ENCODE data around the gene LYPLAL1.

The LYPLAL1 gene

DNA sequence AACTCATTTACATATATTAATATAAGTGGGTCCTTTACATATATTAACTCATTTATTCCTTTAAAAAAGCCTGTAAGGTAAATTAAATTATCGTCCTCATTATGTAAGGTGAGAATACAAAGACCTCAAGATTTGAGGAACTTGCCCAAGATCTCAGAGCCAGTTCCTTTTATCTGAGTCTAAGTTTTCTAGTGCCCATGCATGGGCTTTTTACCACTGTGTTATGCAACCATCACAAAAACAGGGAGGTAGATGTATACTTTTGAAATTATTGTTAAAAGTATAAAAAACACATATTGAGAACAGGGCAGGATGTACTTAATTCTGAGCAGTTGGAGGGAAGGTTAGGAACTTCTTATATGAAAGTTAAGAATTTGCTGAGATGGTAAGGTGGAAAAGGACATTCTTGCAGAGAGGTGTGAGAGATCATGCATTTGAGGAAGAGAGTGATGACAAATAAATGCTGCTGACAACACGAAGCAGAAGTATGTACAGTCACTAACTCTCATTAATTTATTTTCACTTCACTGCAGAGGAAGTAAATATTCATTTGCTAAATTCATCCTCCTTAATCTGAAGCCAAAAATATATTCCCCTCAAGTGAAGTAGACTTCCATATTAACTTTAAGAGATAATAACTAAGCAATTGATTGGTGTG is 28.9 kb upstream of the LYPLAL1 start:
- Histone ChIP-seq H3K27ac (ENCODE audit: low read length) (no peak overlapping the region), H3K4me1 (ENCODE audit: control insufficient read depth, insufficient read depth, low read length) (peaks cover 2% of the 10 kb centered on the region; the same call in 1 of the 2 replicates), H3K4me3 (ENCODE audit: low read length) (no peak overlapping the region), H3K36me3 (ENCODE audit: control insufficient read depth, insufficient read depth, low read length) (no peaks in the 10 kb centered on the region), H3K27me3 (ENCODE audit: control insufficient read depth, insufficient read depth, low read length) (no peaks in the 10 kb centered on the region), H3K9me3 (ENCODE audit: control insufficient read depth, insufficient read depth, low read length) (no peaks in the 10 kb centered on the region)
- WGBS (ENCODE audit: insufficient coverage, insufficient read length): no CpG with 5 or more reads among the region's 2 CpGs
- DNase-seq (ENCODE audit: low read depth, low spot score): no peak

DNA sequence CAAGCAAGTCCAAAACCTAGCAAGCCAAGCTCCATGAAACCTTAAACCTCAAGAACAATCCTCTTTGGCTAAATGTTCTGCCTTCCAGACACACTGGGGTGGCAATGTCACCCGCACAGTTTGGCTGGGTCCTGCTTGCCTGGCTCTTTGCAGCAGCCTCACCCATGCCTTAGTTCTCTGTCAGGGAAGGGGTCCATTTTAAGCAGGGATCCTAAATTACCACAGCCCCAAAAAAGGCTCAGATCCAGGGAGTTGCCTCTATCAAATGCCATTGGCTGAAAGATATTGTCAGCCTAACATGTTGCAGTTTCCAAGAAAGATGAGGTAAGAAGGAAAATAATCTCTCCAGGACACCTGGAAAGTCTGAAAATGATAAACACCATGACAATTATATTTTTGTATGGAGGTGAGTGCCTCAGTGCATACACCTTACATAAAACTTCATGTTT is 26.1 kb upstream of the LYPLAL1 start:
- Histone ChIP-seq H3K4me3 (ENCODE audit: low read length) (no peak overlapping the region), H3K36me3 (ENCODE audit: control insufficient read depth, insufficient read depth, low read length) (no peaks in the 10 kb centered on the region), H3K9me3 (ENCODE audit: control insufficient read depth, insufficient read depth, low read length) (no peaks in the 10 kb centered on the region), H3K4me1 (ENCODE audit: control insufficient read depth, insufficient read depth, low read length) (peaks cover 2% of the 10 kb centered on the region; the same call in 1 of the 2 replicates), H3K27ac (ENCODE audit: low read length) (no peak overlapping the region), H3K27me3 (ENCODE audit: control insufficient read depth, insufficient read depth, low read length) (no peaks in the 10 kb centered on the region)
- no CpG with 5 or more reads among the region's 1 CpG for WGBS (ENCODE audit: insufficient coverage, insufficient read length)
- no peak for DNase-seq (ENCODE audit: low read depth, low spot score)

DNA sequence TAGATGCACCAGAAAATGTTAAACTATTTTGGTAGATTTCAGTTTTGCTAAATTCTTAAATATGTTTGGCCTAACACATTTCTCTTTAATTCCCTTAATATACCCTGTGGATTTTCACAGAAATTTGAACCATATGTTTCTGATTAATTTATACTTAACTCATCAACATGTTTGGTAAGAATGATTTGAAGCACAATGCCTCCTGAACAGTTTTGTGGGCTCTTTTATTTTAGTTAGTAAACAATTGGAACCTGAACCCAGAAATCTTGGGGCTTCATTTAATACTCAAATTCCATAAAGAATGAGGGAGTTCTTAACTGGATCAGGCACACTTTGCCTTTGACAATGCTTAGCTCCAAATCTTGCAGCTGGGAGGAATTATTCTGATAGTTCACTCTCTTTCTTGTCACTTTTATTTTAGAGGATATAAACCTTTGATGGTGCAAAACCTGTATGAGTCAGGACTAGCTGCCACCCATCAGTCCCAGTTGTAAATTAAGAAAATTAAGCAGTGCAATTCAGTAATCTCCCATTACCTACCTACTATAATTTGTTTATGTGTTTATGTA is 24.6 kb upstream of the LYPLAL1 start:
- no peak for DNase-seq (ENCODE audit: low read depth, low spot score)
- Histone ChIP-seq H3K4me1 (ENCODE audit: control insufficient read depth, insufficient read depth, low read length) (peaks cover 2% of the 10 kb centered on the region; the same call in 1 of the 2 replicates), H3K36me3 (ENCODE audit: control insufficient read depth, insufficient read depth, low read length) (no peaks in the 10 kb centered on the region), H3K9me3 (ENCODE audit: control insufficient read depth, insufficient read depth, low read length) (no peaks in the 10 kb centered on the region), H3K27me3 (ENCODE audit: control insufficient read depth, insufficient read depth, low read length) (no peaks in the 10 kb centered on the region), H3K4me3 (ENCODE audit: low read length) (no peak overlapping the region), H3K27ac (ENCODE audit: low read length) (no peak overlapping the region)

DNA sequence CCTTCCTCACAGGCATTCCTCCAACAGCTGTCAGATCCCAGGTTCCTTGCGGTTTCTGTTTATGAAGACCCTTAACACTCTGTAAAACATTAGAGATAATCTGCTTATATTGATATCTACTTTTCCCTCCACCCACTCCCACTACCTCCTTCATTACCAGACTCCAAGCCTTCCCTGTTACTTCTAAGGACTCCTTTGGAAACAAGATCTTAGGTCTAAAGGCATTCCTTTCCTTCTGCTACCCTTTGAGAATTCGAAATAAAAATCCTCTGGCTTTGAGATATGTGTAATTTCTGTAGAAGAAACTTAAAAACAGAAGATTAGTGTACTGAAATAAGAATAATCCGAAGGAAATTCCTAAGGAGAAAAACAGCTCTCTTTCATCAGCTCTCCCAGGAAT is 23.7 kb upstream of the LYPLAL1 start:
- Histone ChIP-seq H3K27me3 (ENCODE audit: control insufficient read depth, insufficient read depth, low read length) (no peaks in the 10 kb centered on the region), H3K4me1 (ENCODE audit: control insufficient read depth, insufficient read depth, low read length) (peaks cover 2% of the 10 kb centered on the region; the same call in 1 of the 2 replicates), H3K27ac (ENCODE audit: low read length) (no peak overlapping the region), H3K9me3 (ENCODE audit: control insufficient read depth, insufficient read depth, low read length) (no peaks in the 10 kb centered on the region), H3K36me3 (ENCODE audit: control insufficient read depth, insufficient read depth, low read length) (no peaks in the 10 kb centered on the region), H3K4me3 (ENCODE audit: low read length) (no peak overlapping the region)
- no CpG with 5 or more reads among the region's 3 CpGs for WGBS (ENCODE audit: insufficient coverage, insufficient read length)
- DNase-seq (ENCODE audit: low read depth, low spot score): no peak

DNA sequence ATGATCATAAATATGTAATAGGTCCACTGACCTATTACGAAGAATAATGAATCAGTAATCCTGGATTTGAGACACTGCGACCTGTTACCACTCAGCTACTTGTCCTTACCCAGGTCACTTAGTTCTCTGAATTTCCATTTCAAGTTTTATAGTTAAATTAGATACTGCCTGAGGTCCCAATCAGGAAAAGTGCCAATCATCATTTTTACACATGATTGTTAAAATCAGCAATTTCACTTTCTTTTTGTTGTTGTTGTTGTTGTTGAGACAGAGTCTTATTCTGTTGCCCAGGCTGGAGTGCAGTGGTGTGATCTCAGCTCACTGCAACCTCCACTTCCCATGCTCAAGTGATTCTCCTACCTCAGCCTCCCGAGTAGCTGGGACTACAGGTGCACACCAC is 22.8 kb upstream of the LYPLAL1 start:
- WGBS (ENCODE audit: insufficient coverage, insufficient read length): no CpG with 5 or more reads among the region's 3 CpGs
- H3K9me3 ChIP-seq (ENCODE audit: control insufficient read depth, insufficient read depth, low read length): no peaks in the 10 kb centered on the region
- no peaks in the 10 kb centered on the region for H3K36me3 ChIP-seq (ENCODE audit: control insufficient read depth, insufficient read depth, low read length)
- H3K4me1 ChIP-seq (ENCODE audit: control insufficient read depth, insufficient read depth, low read length): peaks cover 2% of the 10 kb centered on the region; the same call in 1 of the 2 replicates
- no peak overlapping the region for H3K4me3 ChIP-seq (ENCODE audit: low read length)
- no peak overlapping the region for H3K27ac ChIP-seq (ENCODE audit: low read length)
- no peaks in the 10 kb centered on the region for H3K27me3 ChIP-seq (ENCODE audit: control insufficient read depth, insufficient read depth, low read length)
- no peak for DNase-seq (ENCODE audit: low read depth, low spot score)

DNA sequence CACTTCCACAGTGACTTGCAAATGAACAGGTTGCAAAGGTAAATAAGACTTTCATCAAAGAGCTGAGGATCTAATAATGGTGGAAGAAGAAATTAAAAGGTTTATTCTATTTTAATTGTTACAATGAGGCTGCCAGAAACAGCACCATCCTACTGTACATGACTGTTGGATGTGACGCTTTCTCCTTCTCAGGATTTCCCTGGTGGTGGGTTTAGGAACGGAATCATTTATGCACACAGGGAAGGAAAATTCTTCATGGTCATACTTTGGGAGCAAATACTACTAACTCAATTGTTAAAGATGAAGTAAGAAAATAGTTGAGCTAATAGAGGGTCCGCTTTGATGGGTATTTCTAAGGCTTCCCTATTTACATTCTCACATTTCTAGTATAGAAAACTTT is 22.2 kb upstream of the LYPLAL1 start:
- DNase-seq (ENCODE audit: low read depth, low spot score): no peak
- Histone ChIP-seq H3K36me3 (ENCODE audit: control insufficient read depth, insufficient read depth, low read length) (no peaks in the 10 kb centered on the region), H3K4me1 (ENCODE audit: control insufficient read depth, insufficient read depth, low read length) (peaks cover 2% of the 10 kb centered on the region; the same call in 1 of the 2 replicates), H3K4me3 (ENCODE audit: low read length) (no peak overlapping the region), H3K27me3 (ENCODE audit: control insufficient read depth, insufficient read depth, low read length) (no peaks in the 10 kb centered on the region), H3K27ac (ENCODE audit: low read length) (no peak overlapping the region), H3K9me3 (ENCODE audit: control insufficient read depth, insufficient read depth, low read length) (no peaks in the 10 kb centered on the region)
- WGBS (ENCODE audit: insufficient coverage, insufficient read length): no CpG with 5 or more reads among the region's 3 CpGs

DNA sequence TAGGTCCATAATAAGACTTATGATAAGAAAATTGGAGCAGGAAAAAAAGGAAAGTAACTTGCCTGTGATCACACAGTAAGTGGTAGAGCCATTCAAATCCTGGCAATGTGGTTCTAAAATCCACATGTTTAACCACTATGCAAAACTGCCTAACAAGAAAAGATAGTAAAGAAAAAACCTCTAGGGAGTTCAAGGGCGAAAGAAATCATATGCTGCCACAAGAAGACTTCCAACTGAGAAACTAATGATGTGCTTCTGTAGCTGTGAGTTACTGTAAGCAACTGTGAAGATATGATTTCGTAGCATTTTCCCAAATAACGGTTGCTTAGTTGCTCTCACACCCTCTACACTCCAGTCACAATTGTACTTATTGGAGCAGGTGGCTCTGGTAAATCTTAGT is 20.9 kb upstream of the LYPLAL1 start:
- no peaks in the 10 kb centered on the region for H3K4me1 ChIP-seq (ENCODE audit: control insufficient read depth, insufficient read depth, low read length)
- H3K27ac ChIP-seq (ENCODE audit: low read length): no peak overlapping the region
- H3K9me3 ChIP-seq (ENCODE audit: control insufficient read depth, insufficient read depth, low read length): no peaks in the 10 kb centered on the region
- no CpG with 5 or more reads among the region's 3 CpGs for WGBS (ENCODE audit: insufficient coverage, insufficient read length)
- H3K27me3 ChIP-seq (ENCODE audit: control insufficient read depth, insufficient read depth, low read length): no peaks in the 10 kb centered on the region
- no peak overlapping the region for H3K4me3 ChIP-seq (ENCODE audit: low read length)
- H3K36me3 ChIP-seq (ENCODE audit: control insufficient read depth, insufficient read depth, low read length): no peaks in the 10 kb centered on the region
- DNase-seq (ENCODE audit: low read depth, low spot score): no peak

DNA sequence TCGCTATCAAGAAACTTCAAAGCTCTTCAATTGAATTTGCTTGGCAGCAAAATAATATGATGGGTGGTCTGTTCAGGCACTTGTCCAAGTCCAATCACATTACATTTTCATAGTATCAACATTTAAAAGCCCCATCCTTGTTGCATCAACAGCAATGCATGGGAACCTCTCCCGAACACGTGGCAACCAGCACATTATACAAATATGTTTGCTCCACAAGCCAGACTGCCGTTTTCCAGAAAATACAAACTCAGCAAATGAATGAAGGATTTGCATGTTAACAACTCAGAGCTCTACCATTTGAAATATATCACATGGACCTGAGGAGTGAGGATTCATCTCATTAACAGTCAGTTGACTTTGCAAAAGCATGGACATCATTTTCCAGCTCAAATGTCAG is 20.0 kb upstream of the LYPLAL1 start:
- Histone ChIP-seq H3K4me1 (ENCODE audit: control insufficient read depth, insufficient read depth, low read length) (no peaks in the 10 kb centered on the region), H3K9me3 (ENCODE audit: control insufficient read depth, insufficient read depth, low read length) (no peaks in the 10 kb centered on the region), H3K36me3 (ENCODE audit: control insufficient read depth, insufficient read depth, low read length) (no peaks in the 10 kb centered on the region), H3K27me3 (ENCODE audit: control insufficient read depth, insufficient read depth, low read length) (no peaks in the 10 kb centered on the region), H3K27ac (ENCODE audit: low read length) (no peak overlapping the region), H3K4me3 (ENCODE audit: low read length) (no peak overlapping the region)
- no CpG with 5 or more reads among the region's 4 CpGs for WGBS (ENCODE audit: insufficient coverage, insufficient read length)
- no peak for DNase-seq (ENCODE audit: low read depth, low spot score)

DNA sequence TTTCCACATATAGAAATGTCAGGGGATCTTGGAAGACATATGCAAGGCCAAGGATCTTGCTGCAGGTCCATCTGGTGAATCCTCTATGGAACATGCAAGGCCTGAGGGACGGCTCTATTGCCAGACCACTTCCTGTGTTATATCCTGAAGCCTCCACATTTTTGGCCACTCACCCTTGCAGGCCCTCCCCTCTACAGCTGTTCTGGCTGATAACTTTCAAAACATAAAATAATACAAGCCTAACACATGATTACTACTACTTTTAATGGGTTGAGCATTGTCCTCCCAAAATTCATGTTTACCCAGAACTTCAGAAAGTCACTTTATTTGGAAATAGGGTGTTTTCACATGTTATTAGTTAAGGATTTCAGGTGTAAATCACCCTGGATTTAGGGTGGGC is 18.5 kb upstream of the LYPLAL1 start:
- no peak for DNase-seq (ENCODE audit: low read depth, low spot score)
- WGBS (ENCODE audit: insufficient coverage, insufficient read length): no CpG with 5 or more reads among the region's 1 CpG
- no peaks in the 10 kb centered on the region for H3K36me3 ChIP-seq (ENCODE audit: control insufficient read depth, insufficient read depth, low read length)
- no peaks in the 10 kb centered on the region for H3K27me3 ChIP-seq (ENCODE audit: control insufficient read depth, insufficient read depth, low read length)
- H3K4me3 ChIP-seq (ENCODE audit: low read length): no peak overlapping the region
- H3K9me3 ChIP-seq (ENCODE audit: control insufficient read depth, insufficient read depth, low read length): no peaks in the 10 kb centered on the region
- no peak overlapping the region for H3K27ac ChIP-seq (ENCODE audit: low read length)
- no peaks in the 10 kb centered on the region for H3K4me1 ChIP-seq (ENCODE audit: control insufficient read depth, insufficient read depth, low read length)

DNA sequence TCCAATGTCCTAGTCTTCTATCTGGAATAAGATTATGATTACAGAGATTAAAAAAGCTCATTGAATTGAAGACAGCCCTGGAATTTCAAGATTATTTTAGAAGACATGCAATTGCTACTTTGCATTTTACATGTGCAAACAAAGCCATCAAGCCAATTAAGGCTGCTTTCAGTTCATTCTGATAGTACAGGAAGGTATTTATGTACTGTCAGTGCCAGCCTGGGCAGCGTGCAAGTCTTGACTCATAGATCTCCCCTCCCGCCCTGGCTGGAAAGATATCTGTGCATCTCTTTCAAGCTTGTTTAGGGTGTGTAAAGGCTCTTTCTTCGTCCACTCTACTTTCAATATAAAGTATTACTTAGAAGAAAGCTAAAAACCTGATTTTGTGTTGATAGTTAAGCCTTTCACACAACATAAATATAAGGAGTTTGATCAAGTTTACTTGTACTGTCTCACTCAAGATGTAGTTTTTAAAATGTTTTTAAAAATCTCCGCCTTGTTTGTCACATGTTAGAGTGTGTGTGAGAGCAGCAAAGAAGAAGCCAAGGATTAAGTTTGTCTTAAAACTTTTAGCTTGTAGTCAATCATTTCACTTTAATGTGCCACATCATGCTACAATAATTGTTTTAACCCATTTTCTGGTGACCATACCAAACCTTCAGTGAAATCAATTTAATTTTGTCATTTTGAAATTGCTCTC is 13.6 kb upstream of the LYPLAL1 start:
- H3K36me3 ChIP-seq (ENCODE audit: control insufficient read depth, insufficient read depth, low read length): no peaks in the 10 kb centered on the region
- no peaks in the 10 kb centered on the region for H3K4me1 ChIP-seq (ENCODE audit: control insufficient read depth, insufficient read depth, low read length)
- whole genome bisulfite sequencing (ENCODE audit: insufficient coverage, insufficient read length): no CpG with 5 or more reads among the region's 4 CpGs
- H3K4me3 ChIP-seq (ENCODE audit: low read length): no peak overlapping the region
- H3K27me3 ChIP-seq (ENCODE audit: control insufficient read depth, insufficient read depth, low read length): no peaks in the 10 kb centered on the region
- no peaks in the 10 kb centered on the region for H3K9me3 ChIP-seq (ENCODE audit: control insufficient read depth, insufficient read depth, low read length)
- no peak overlapping the region for H3K27ac ChIP-seq (ENCODE audit: low read length)
- DNase-seq (ENCODE audit: low read depth, low spot score): no peak

Measured in iPS DF 6.9 (cell line).